ENCODE data around the gene MINDY3. TPM values are rescaled to one million over a fixed set of nuclear protein-coding genes. Genes with fewer than 3 reads are reported as not detected.

MINDY3 gene
- total RNA-seq, 1 experiment from 2014 or later: 14.9 TPM

- no peaks in the 10 kb centered on the region for H3K23me2 ChIP-seq (ENCODE audit: insufficient read length, low read depth, low read length, poor library complexity, severe bottlenecking)
- no peak for DNase-seq
- no CpG with 5 or more reads among the region's 4 CpGs for WGBS (ENCODE audit: extremely low coverage, insufficient read length, low lambda C conversion rate)
Measured at GRCh38 chr10:15809450-15809849, 50.9 kb downstream of the MINDY3 start.

More at GRCh38 chr10:15809450-15809849, 50.9 kb downstream of the MINDY3 start:
- no peaks in the 10 kb centered on the region for H3K27me3 ChIP-seq (ENCODE audit: insufficient read depth, low read length)
- no peak overlapping the region for H2BK20ac ChIP-seq (ENCODE audit: low read depth, low read length, poor library complexity, severe bottlenecking)
- no peaks in the 10 kb centered on the region for H3K79me1 ChIP-seq (ENCODE audit: insufficient read depth, low read depth, low read length, poor library complexity, severe bottlenecking)
- no peak overlapping the region for H2BK120ac ChIP-seq (ENCODE audit: low read depth, low read length, poor library complexity, severe bottlenecking)
- H3K4me1 ChIP-seq (ENCODE audit: insufficient read depth, low read length): no peaks in the 10 kb centered on the region
- no peaks in the 10 kb centered on the region for H3K9me3 ChIP-seq (ENCODE audit: control insufficient read depth, low read depth, low read length)
- Mint-ChIP-seq H3K4me3 (no peak overlapping the region), H3K27ac (no peak overlapping the region), H3K27me3 (ENCODE audit: low read depth) (no peaks in the 10 kb centered on the region), H3K9me3 (no peaks in the 10 kb centered on the region), H3K4me1 (0 out of 4 replicates have a peak, but pooled peaks cover 0 to 2% of the 10 kb centered on the region in 2 experiments), H3K36me3 (ENCODE audit: insufficient read depth in 1 of 3, low read depth in 3 of 3) (no peaks in the 10 kb centered on the region)
- no peak overlapping the region for H3K4me2 ChIP-seq (ENCODE audit: insufficient read depth, insufficient read length, low read length)
- no peak overlapping the region for H4K91ac ChIP-seq (ENCODE audit: insufficient read length, low read depth, low read length)
- H3K23ac ChIP-seq (ENCODE audit: insufficient read length, low read depth, low read length): no peak overlapping the region
- no peak overlapping the region for H4K8ac ChIP-seq (replicated peaks; ENCODE audit: insufficient read length, low read depth, low read length)
- H2BK5ac ChIP-seq (ENCODE audit: insufficient read length, low read length): no peak overlapping the region
- H3K14ac ChIP-seq (ENCODE audit: insufficient read depth, low read length): no peak overlapping the region
- no peaks in the 10 kb centered on the region for H4K20me1 ChIP-seq (ENCODE audit: control insufficient read depth, insufficient read depth, insufficient read length)
- H2BK15ac ChIP-seq (ENCODE audit: low read depth, low read length): no peak overlapping the region
- H3K18ac ChIP-seq (ENCODE audit: insufficient read length, low read depth, low read length): no peak overlapping the region
- H4K5ac ChIP-seq (ENCODE audit: insufficient read length, low read depth, low read length): no peak overlapping the region
- no peak overlapping the region for H3K27ac ChIP-seq (ENCODE audit: insufficient read length, low read depth, low read length)
- no peak overlapping the region for H3K56ac ChIP-seq (ENCODE audit: insufficient read length, low read depth, low read length)
- no peak overlapping the region for H3K9ac ChIP-seq (ENCODE audit: extremely low read depth, insufficient read length, low read length)
- no peak overlapping the region for H2AK5ac ChIP-seq (ENCODE audit: insufficient read length, low read length)
- TF ChIP-seq CTCF (conservative IDR thresholded peaks at IDR 0.05): no peak
- H3K4ac ChIP-seq (ENCODE audit: low read depth, low read length): no peak overlapping the region
- no peak overlapping the region for H3T11ph ChIP-seq (ENCODE audit: low read length)
- no peak overlapping the region for H2BK12ac ChIP-seq (ENCODE audit: insufficient read length, low read depth, low read length)
- no peaks in the 10 kb centered on the region for H3K79me2 ChIP-seq (ENCODE audit: insufficient read depth, low read length)
- H2AFZ ChIP-seq (ENCODE audit: low read length): no peak overlapping the region
